Activated CD4-positive, CD25-positive, alpha-beta regulatory T cell treated with anti-CD3 and anti-CD28 coated beads, Interleukin-2, amount 50 U/mL, for 24 hours (primary cell): ENCODE results near the gene ZP3.
"Not testable (repeated sequence)": the region's sequence is repeated elsewhere in the genome, so short reads cannot be mapped to it uniquely, and the experiment has no call there.

Experiments
- ATAC-seq, 2 donors: fragments of 150-1000 bp; cut with Tn5 transposase; one replicate each; pipeline ENCODE4 v1.10.0; 2021; ENCODE audit warnings: mild to moderate bottlenecking in 1 of 2, moderate library complexity in 1 of 2

Gene ZP3

GRCh38 chr7:76485822-76486610, 61.3 kb downstream of the ZP3 start:
- ATAC-seq, result peak; percentile 17 to 21

GRCh38 chr7:76486618-76487017, 61.9 kb downstream of the ZP3 start:
- peak; percentile 99 for ATAC-seq

- not testable (repeated sequence) for ATAC-seq
Observed at GRCh38 chr7:76487969-76488368, 63.2 kb downstream of the ZP3 start.
